Measurements from ENCODE around the gene SUGCT.

DNA sequence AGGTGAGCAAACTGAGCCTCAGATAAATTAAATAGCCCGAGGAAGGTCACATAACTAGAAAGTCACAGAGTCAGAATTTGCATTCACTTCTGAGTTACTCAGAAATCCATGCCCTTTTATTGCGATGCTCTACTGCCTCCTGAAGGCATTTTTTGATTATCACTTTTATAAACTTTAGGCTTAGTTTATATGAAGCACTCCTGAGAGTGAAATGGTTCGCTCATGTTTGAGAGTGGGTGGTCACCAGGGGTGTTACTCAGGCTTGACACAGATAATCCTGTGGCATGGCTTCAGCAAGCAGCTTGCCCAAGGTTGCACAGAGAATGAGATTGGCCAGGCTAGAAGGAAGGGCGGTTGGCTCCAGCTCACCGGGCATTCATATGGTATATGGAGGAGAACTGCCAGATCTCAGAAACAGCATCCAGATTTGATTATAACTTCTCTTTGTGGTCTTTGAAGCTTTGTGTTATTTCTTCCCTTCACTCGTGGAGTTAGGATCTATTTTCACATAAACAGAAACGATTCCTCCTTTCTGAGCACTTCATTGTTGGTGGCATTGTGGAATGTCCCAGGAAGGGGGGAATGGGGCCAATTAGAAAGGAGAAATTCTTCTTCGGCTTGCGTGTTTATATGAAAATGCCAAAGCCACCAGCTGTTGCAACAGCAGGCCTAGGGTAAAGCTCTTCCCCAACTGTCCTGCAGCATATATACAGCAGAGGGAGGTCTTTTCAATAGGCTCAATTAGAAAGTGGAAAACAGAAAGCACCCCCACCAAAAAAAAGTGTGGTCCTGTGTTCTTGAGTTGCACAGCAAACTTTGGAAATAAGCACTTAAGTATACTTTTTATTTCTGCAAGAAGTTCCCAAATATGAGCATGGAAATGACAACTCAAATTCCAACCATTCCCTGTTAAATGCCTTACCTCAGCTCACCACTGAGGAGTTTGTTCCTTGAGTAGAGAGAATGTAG is 628.8 kb downstream of the SUGCT start:
- TF ChIP-seq, protein P1, sequence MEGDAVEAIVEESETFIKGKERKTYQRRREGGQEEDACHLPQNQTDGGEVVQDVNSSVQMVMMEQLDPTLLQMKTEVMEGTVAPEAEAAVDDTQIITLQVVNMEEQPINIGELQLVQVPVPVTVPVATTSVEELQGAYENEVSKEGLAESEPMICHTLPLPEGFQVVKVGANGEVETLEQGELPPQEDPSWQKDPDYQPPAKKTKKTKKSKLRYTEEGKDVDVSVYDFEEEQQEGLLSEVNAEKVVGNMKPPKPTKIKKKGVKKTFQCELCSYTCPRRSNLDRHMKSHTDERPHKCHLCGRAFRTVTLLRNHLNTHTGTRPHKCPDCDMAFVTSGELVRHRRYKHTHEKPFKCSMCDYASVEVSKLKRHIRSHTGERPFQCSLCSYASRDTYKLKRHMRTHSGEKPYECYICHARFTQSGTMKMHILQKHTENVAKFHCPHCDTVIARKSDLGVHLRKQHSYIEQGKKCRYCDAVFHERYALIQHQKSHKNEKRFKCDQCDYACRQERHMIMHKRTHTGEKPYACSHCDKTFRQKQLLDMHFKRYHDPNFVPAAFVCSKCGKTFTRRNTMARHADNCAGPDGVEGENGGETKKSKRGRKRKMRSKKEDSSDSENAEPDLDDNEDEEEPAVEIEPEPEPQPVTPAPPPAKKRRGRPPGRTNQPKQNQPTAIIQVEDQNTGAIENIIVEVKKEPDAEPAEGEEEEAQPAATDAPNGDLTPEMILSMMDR (IDR thresholded peaks at IDR 0.05; ENCODE audit: low read depth, low read length), result no peak
- TF ChIP-seq EZH2phosphoT487 (IDR thresholded peaks at IDR 0.05; ENCODE audit: low read depth), result no peak
